Stimulated activated CD4-positive, alpha-beta T cell treated with anti-CD3 and anti-CD28 coated beads, Interleukin-15, amount 100 ng/mL, for 24 hours (primary cell): ENCODE data around the gene CFAP410.
"Not testable (repeated sequence)": the region's sequence is repeated elsewhere in the genome, so short reads cannot be mapped to it uniquely, and the experiment has no call there.

ENCODE experiments used
- DNase-seq: peaks from one replicate; pipeline ENCODE4 v3.0.0-alpha.2; 2020

The CFAP410 gene

GRCh38 chr21:44368711-44369446 lies 29.7 kb upstream of the CFAP410 start:
- DNase-seq, result no peak

GRCh38 chr21:44366586-44367211 lies 27.5 kb upstream of the CFAP410 start:
- DNase-seq, result no peak

- no peak for DNase-seq
These were observed 26.9 kb upstream of the CFAP410 start for GRCh38 chr21:44365967-44366585.

- DNase-seq, result no peak
These were observed 26.2 kb upstream of the CFAP410 start for GRCh38 chr21:44365251-44365966.

- no peak for DNase-seq
These were observed 25.2 kb upstream of the CFAP410 start for GRCh38 chr21:44364151-44365053.

- DNase-seq, result no peak
These were observed 24.1 kb upstream of the CFAP410 start for GRCh38 chr21:44363278-44363677.

- DNase-seq, result not testable (repeated sequence)
These were observed 22.7 kb upstream of the CFAP410 start for GRCh38 chr21:44361903-44362302.

- DNase-seq, result no peak
These were observed 21.0 kb upstream of the CFAP410 start for GRCh38 chr21:44360159-44360558.

GRCh38 chr21:44359396-44359795 lies 20.2 kb upstream of the CFAP410 start:
- DNase-seq, result no peak

- DNase-seq, result no peak
These were observed 18.1 kb upstream of the CFAP410 start for GRCh38 chr21:44357064-44357837.

GRCh38 chr21:44356636-44357035 lies 17.4 kb upstream of the CFAP410 start:
- no peak for DNase-seq

GRCh38 chr21:44356160-44356559 lies 17.0 kb upstream of the CFAP410 start:
- DNase-seq, result no peak

GRCh38 chr21:44354775-44355771 lies 15.9 kb upstream of the CFAP410 start:
- DNase-seq, result peak; percentile 31

- DNase-seq, result no peak
These were observed 14.8 kb upstream of the CFAP410 start for GRCh38 chr21:44354001-44354405.

GRCh38 chr21:44353191-44353970 lies 14.2 kb upstream of the CFAP410 start, which contains the start of gene TRPM2:
TRPM2 (plus strand) TSS chr21:44353621; CDS start chr21:44353701, 80 bp downstream.
- DNase-seq, result peak; percentile 36

GRCh38 chr21:44352253-44352860 lies 13.2 kb upstream of the CFAP410 start:
- no peak for DNase-seq

- no peak for DNase-seq
These were observed 12.5 kb upstream of the CFAP410 start for GRCh38 chr21:44351535-44352252.
